Vagina (tissue), 2 donors: ENCODE measurements around the gene HECTD2.

Source experiments
- POLR2A ChIP-seq, 2 donors: fragments of 450-650 bp; IDR thresholded peaks; one replicate each; pipeline ENCODE4 v1.6.1; 2017; ENCODE audit warnings: antibody characterized with exemption in 2 of 2, mild to moderate bottlenecking in 2 of 2, moderate library complexity in 2 of 2
- POLR2AphosphoS5 ChIP-seq, 2 donors: sonication (generic); formaldehyde crosslinking; IDR thresholded peaks; one replicate each; pipeline ENCODE4 v1.9.0; 2017; ENCODE audit warnings: antibody characterized with exemption in 2 of 2, mild to moderate bottlenecking in 2 of 2, low read depth in 1 of 2; ENCODE audit not compliant: insufficient read depth in 1 of 2

- TF ChIP-seq POLR2A (IDR thresholded peaks at IDR 0.05), result peak in 1 of 2 donors; percentile 78
- TF ChIP-seq POLR2AphosphoS5 (IDR thresholded peaks at IDR 0.05; ENCODE audit: insufficient read depth in 1 of 2, low read depth in 1 of 2), result peak; percentile 44 to 97
These were observed 875 bp upstream of the HECTD2 start for GRCh38 chr10:91409069-91409868.
